ENCODE results near the gene MXRA7. TPM values are rescaled to one million over a fixed set of nuclear protein-coding genes. Genes with fewer than 3 reads are reported as not detected.

Gene MXRA7
- total RNA-seq, 1 experiment from 2014 or later: 30.8 TPM

Small RNA genes lying within 50 kb of the gene (small RNA-seq; reads per million reads assigned to genes)
- 0 reads per million in 2 experiments for gene AC005837.3
- 0 reads per million in 2 experiments for gene RF02271
- 0 reads per million in 2 experiments for gene RNU6-227P
- 0 reads per million in 2 experiments for gene RNU6-97P
- 0 to 0.35 reads per million in 2 experiments for gene RNY4P36

Other genes starting within 250 kb of the MXRA7 start
- gene AANAT, start 243.4 kb downstream of the MXRA7 start, total RNA-seq (2014; rRNA removed; shearing (Covaris generic)): not detected in 2 replicates
- 21.5 and 28.1 TPM in 2 replicates for gene RHBDF2, start 209.5 kb downstream of the MXRA7 start, total RNA-seq (2014; rRNA removed; shearing (Covaris generic))
- gene CYGB, start 173.3 kb downstream of the MXRA7 start, total RNA-seq (2014; rRNA removed; shearing (Covaris generic)): 2.8 TPM in 2 replicates
- not detected in 2 replicates for gene PRCD, start 170.9 kb downstream of the MXRA7 start, total RNA-seq (2014; rRNA removed; shearing (Covaris generic))
- gene ST6GALNAC2, start 125.1 kb downstream of the MXRA7 start, total RNA-seq (2014; rRNA removed; shearing (Covaris generic)): 1.4 and 3.1 TPM in 2 replicates
- gene ST6GALNAC1, start 67.2 kb downstream of the MXRA7 start, total RNA-seq (2014; rRNA removed; shearing (Covaris generic)): not detected in 2 replicates
- 20.9 and 24.7 TPM in 2 replicates for gene JMJD6, start 15.6 kb upstream of the MXRA7 start, total RNA-seq (2014; rRNA removed; shearing (Covaris generic))
- 47.6 and 51.2 TPM in 2 replicates for gene METTL23, start 15.9 kb upstream of the MXRA7 start, total RNA-seq (2014; rRNA removed; shearing (Covaris generic))
- gene SRSF2, start 26.4 kb upstream of the MXRA7 start, total RNA-seq (2014; rRNA removed; shearing (Covaris generic)): 211 and 218 TPM in 2 replicates
- gene MFSD11, start 27.2 kb upstream of the MXRA7 start, total RNA-seq (2014; rRNA removed; shearing (Covaris generic)): 33.2 and 41.1 TPM in 2 replicates
- gene MGAT5B, start 157.4 kb upstream of the MXRA7 start, total RNA-seq (2014; rRNA removed; shearing (Covaris generic)): 0.72 and 1.2 TPM in 2 replicates

Data from NCI-H460 (cell line).